CD4-positive, alpha-beta T cell treated with Interleukin-10 for 1 hour (primary cell): ENCODE data around the gene ATP5F1E.
A peak's percentile ranks its signal among the peaks of the same experiment; 100 is the strongest.
"Not testable (repeated sequence)": the region's sequence is repeated elsewhere in the genome, so short reads cannot be mapped to it uniquely, and the experiment has no call there.

Experiments used
- DNase-seq: peaks from one replicate; pipeline ENCODE4 v3.0.0-alpha.2; 2020

ATP5F1E gene

DNA sequence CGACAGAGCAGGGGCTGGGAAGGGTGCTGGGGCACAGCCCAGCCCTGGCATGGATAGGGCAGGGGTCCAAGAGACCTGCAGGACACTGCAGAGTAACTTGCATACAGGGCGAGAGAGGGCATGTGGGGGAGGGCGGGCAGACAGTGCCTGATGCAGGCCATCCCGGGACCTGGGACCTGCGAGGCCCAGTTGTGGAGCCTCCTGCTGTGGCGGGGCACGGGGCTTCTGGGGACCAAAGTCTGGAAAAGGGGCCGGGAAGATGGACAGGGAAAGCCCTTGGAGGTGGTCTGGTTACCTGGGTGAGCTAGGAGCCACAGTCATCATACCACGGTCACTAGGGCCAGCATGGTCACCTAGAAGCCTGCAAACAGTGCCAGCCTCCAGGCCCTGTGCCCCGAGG, 13.3 kb downstream of the ATP5F1E start:
- no peak for DNase-seq

DNA sequence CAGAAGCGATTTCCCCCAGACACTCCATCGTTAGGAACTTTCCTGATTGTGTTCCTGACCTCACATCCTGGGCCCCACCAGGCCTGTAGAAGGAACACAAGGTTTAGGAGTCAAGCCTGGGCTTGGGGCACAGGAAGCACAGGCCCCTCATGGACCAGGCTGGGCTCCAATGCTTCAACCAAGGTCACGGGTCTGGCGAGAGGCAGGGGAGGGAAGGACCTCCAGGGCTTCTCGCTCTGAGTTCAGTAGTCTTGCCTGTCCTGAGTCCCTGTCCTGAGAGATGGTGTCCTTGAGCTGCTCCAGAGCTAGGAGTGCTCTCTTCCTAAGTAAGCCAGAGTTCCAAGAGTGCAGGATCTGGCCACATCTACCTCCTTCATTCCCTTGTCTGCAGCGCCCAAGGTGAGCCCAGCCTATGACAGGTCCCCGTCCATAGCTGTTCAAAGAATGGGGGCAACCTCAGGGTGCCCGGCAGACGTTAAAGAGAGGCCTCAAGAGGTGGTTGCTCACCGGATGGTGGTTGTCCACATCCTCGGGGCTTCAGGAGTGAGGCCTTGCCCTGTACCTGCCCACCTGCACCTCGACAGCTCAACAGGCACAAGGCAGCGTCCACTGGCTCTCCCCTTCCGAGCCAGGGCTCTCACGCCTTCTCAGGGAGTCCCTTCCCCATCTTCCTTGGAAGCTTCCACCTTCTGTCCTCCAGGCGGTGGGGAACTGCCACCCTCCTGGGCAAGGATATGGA, 14.5 kb downstream of the ATP5F1E start:
- no peak for DNase-seq

DNA sequence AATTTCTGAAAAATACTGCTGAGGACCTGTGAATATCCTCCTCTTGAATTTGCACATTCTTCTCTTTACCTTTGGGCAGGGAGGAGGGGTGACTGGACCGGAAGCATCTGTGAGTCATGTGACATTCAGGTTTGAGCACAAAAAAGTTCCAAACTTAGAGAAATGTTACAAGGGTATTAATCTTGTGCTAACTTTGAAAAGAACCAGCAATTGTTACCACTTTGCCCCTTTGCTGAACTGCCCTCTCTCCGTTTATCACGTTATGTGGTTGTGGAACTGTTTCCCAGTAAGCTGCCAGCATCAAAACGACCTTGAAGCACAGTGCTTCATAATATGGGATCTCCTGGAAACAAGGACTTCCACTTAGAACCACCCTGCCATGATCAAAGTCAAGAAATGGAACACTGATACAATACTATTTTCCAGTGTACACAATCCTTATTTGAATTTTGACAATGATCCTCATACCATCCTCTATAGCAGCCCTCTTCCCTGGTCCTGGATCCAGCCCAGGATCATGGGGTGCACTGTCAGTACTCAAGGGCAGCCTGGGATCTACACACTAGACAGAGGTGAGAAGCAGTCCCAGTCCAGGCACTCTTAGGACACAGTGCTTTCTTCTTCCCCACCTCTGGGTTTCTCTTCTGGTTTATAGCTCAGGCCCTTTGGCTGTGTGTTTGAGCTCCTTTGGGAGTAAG, 15.2 kb downstream of the ATP5F1E start:
- peak; percentile 23 for DNase-seq

DNA sequence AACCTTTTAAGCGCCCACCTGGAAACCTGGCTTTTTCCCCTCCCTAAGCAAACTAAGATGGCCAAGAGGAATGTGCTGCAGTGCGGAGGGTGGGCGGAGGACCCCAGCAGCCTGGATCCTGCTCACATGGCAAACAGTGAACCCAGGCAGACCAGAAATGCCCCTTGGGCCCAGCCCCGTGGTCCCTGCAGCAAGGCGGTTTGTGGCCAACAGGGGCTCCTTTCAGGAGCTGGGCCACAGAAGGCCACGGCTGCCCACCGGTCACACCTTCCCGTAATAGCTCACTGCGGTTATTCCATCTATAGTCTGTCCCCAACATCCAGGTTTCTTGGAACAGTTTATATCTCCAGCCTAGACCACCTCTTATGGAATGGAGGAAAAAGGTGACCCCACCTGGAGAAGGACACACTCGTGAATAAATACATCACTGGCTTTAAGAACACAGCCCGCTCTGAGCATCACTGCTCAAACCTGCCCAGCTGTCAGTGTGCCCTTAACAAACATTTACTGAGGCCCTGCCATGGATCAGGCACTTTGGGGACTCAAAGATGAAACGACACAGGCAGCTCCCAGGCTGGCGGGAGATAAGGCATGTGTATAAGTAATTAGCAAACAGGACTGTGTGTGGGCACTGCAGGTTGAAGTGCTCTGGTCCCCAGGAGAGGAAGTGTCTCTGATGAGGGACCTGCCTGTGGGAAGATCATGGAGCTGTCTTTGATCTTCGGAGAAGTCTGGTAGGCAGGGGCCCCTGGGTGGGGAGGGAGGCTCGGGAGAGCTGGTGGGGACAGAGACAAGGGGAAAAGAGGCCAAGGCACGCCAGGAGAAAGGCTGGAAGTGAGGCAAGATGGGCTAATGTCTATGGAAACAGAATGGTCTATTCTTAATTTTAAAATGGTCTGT, 16.1 kb downstream of the ATP5F1E start:
- no peak for DNase-seq

DNA sequence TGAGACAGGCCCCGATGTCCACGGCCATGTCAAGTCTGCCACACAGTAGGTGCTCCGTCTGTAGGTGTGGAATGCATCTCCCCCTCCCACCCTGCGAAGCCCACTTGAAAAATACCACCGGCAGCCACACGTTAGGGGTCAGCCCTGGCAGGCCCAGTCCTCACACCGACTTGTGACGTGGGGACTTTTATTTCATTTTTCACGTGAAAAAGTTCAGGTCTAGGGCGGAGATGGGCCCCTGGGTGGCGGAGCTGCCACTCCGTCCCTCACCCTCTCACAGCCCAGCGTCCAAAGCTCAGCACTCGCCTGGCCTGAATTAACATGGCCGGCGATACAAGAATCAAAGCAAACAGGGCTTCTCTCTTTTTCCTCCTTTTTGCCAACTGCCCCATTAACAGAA, 16.7 kb downstream of the ATP5F1E start:
- no peak for DNase-seq

DNA sequence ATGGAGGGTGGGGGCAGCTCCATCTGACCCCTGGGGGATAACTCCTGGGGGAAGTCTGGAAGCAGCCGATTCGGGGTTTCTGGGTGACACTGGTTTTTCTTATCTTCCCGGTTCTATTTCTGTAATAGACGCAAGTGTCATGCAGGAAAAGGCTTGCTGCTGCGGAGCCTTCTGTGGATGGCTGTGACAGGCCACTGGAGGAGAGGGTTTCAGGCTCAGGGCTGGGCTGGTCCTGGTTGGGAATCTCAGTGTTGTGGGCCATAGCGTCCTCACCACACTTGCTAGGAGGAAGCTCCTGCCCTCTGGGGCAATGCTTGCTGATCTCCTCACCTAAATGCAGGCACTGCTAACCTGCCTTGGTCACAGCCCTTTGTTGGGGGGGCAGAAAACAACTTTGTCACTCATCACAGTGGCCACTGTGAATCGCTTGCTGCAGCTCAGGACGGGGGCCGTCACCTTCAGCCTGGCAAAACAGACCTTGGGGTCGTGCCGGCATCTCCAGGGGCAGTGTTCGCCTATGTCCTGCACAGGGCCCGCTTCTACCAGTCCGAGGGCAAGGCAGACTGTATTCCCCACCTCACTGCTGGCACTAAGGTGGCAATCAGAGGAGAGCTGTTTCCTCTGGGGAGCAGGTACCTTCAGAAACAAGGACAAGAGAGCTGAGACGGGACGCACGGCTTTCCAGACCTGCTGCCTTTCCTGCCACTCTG, 17.3 kb downstream of the ATP5F1E start:
- no peak for DNase-seq

DNA sequence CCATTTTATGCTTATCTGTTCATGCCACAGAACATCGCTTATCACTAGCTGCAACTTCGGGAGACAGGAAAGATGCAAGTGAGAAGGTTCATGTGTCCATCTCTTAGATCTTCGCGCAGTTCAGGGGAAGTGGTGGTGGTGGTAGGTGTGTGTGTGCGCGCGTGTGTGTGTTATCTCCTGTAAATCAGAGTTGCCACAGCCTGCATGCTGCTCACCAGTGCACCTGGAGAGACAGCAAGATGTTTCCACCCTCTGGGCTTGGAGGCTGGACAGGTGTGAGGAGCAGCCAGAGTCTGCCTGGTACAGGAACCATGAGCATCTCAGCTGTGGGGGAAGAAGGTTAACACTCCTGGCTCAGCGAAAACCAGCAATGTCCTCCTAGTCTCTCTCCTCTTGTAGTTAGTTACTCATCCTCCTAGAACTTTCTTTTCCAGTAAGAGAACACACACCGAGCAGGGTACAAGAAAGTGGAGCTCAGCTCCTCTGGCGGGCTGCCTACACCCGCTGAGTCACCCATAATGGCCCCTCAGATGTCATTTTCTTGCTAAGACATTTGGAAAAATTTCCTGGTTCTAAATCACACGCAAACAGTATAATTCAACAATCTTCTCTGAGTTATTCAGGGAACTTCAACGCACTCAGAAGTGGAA, 18.1 kb downstream of the ATP5F1E start:
- peak; percentile 46 for DNase-seq

DNA sequence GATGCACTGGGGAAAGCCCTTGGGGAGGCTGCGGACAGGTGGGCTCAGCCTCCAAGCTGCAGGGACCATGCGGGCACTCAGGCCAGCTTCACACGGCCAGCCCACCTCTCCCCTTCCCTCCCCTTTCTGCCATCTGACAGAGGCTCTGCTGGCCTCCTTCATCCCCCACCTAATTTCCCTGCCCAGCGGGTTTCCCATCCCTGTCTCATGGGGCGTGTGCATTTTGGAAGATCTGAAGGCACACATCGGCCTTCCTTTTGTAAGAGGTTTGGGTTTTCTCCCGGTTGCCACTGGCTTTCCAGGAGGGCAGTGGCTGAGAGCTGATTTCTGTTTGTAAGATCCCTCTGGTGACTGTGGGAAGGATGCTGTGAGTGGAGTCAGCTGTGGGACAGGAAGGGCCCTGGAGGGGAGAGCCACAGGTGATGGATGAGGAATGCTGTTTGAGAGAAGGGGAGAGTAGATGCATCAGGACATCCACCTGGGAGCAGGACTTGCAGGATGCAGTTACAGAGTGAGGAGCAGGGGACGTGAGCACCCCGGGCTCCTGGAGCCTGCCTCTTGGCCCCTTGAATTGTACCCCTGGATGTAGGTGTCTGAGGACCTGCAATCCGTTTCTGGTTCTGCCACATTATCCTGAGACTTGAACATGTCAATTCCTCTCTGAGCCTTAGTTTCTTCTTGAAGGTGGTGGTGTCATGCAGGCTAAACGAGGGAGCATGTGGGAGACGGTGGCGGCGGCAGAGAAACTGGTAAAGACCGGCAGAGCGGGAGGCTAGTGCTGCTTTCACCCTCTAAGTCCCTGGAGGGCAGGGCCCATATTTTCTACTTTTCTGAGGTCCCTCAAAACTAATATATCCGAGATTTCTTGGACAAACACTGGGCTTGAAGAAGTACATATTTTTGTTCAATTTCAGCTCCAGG, 18.8 kb downstream of the ATP5F1E start:
- DNase-seq = no peak

DNA sequence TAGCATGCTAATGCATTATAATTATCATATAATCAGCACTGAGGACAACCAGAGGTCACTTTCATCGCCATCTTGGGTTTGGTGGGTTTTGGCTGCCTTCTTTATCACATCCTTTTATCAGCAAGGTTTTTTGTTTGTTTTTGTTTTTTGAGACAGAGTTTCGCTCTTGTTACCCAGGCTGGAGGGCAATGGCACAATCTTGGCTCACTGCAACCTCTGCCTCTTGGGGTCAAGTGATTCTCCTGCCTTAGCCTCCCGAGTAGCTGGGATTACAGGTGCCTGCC, 20.3 kb downstream of the ATP5F1E start:
- not testable (repeated sequence) for DNase-seq

DNA sequence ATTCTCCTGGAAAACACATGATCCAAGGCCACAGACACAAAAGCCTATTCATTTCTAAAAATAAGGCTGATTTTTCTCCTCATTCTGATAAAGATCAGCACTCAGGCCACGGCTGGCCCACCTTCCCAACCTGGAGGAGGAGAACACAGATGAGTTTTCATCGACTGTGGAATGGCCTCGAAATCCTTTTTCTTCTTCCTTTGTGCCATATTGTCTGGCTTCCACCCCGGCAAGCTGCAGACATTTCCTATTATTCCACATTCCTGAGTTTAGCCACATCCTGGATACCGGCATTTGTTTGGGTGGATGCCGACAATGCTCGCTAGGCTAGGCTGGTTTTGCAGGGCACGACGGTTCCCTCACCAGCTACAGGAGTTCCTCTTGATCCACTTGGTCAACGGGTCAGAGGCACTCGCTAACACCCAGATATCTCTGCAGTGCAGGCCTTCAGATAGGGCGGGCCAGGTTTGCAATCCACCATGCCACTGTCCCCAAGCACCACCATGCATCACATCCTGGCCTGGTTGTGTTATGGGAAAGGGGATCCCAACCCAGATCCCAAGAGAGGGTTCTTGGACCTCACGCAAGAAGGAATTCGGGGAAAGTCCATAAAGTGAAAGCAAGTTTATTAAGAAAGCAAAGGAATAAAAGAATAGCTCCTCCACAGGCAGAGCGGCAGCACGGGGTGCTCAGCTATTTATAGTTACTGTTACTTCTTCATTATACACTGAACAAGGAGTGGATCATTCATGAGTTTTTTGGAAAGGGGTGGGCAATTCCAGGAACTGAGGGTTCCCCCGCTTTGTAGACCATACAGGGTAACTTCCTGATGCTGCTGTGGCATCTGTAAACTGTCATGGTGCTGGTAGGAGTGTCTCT, 20.9 kb downstream of the ATP5F1E start:
- peak; percentile 31 for DNase-seq

DNA sequence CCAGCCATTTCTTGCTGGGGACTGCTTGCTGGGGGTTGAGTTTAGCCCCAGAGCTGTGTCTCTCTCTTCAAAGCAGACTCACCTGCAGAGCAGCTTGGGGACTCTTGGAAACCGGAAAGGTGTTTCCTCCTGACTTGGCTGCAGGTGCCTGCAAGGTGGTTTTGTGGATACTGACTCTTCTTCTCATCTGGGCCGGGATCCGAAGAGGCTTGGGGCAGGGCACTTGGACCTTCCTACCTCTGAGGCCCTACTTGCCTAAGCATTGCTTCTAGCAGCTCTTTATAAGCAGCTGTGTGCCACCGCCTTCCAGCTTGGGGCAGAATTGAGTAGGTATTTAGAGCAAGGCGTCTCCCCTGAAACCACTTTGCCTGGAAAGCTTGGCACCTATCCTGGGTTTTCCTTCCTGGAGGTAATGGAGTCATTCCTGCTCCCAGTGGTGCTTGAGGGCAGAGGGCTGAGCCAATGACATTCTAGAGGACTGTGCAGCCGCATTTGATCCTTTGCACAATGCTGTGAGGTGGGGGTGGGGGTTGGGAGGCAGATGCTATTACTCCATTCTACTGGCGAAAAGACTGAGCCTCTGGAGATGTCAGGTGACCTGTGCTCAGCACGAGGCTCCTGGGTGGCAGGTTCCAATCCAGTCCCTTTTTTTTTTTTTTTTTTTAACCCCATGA, 21.7 kb downstream of the ATP5F1E start:
- DNase-seq = no peak

DNA sequence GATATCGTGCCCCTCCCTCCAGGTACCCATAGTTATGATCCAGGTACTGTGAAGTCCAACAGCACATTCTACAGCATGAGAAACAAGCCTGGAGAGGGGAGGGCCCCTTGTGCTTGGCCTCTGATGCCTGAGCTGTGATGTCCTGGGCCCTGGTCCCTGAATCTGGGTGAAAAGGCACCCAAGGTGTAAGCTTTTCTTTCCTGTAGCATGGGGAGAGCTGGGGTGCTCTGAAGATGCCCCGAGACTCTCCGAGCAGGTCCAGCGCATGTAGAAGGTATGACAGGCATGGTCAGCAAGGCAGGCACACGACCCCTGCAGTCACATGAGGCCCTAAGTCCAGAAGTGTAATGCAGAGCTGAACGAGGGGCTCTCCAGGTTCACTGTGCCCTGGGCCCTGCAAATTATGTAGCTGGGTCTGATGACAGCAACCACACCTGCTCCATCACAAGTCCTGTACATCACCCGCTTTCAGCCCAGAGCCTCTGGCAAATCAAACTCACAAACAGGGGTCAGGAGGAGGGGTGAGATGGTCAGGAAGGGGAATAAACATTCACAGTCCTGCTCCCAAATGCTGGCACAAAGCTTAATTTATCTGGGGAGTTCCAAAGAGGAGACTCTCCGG, 23.3 kb downstream of the ATP5F1E start:
- DNase-seq = no peak

DNA sequence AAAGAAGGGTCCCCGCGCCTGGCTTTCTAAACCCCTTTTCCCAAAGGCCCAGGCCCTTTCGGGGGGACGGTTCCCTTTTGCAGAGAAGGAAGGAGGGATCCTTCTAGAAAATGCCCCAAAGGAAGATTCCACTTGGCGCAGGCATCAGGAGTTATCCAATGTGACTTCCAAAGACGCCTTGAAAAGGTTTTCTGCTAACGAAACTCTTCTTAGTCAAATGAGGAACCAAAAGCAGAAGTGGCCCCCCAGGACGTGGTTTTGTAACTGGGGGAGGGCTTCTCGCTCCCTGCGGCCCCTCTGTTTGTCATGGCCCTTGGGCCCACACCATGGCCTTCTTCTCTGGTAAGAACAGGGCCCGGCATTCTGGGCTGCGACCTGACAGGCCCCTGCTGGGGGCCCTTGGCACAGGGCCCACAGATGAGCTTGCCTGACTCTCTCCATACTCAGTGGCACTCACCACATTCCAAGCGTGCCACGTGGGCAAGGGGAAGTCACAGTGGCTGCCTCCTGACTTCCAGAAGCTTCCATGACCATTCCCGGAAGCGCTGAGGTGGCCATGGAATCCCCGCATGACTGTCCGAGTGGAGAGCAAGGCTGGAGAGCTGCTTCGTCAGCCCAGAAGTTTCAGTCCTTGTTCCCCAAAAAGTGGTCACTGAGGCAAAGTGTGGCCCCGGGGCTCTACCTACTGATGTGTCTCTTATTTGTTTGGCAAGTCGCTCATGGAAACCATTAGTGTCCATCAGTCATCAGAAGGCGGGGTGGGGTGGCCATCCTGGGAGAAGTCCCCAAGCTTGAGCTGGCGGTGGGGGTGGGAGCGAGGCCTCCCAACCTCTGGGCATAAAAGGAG, 24.2 kb downstream of the ATP5F1E start:
- DNase-seq = peak; percentile 27

DNA sequence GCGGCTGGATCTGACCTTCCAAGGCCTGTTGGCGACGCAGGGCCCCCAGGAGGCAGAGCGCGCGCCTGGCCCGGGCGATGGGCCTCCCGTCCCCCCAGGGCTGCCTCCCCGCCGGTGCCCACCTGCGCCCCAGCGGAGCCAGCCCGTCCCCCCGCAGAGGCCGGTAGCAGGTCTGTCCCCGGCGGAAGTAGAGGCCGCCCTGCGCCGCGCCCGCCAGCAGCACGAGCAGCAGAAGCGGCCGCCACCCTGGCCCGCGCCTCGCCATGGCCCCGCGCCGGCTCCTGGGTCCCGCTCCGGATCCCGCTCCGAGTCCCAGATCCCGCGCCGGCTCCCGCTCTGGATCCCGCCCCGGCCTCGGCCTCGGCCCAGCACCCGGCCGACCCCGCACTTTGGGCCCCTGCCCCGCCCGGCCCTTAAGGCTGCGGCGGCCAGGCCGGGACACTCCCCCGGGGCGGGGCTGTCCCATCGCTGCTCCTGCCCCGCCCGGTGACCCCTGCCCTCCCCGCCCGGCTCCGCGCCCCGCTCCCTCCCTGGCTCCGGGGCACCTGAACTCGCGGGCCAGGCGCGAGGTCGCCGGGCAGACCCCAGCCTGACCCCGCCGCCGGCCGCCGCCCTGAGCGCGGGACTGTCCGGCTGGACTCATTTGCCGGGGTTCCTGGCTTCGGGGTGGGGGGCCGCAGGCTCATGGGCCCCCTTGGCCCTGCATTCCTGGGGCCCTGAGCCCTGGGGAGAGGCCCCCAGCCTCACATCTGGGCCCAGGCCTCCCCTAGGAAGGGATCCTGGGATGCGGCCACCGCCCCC, 25.1 kb downstream of the ATP5F1E start, which contains the start of gene CTSZ:
Gene CTSZ (minus strand): TSS at position 391 of the 801 bp plus-strand sequence. CDS start 126 bp downstream, at position 265.
- DNase-seq = peak; percentile 45

DNA sequence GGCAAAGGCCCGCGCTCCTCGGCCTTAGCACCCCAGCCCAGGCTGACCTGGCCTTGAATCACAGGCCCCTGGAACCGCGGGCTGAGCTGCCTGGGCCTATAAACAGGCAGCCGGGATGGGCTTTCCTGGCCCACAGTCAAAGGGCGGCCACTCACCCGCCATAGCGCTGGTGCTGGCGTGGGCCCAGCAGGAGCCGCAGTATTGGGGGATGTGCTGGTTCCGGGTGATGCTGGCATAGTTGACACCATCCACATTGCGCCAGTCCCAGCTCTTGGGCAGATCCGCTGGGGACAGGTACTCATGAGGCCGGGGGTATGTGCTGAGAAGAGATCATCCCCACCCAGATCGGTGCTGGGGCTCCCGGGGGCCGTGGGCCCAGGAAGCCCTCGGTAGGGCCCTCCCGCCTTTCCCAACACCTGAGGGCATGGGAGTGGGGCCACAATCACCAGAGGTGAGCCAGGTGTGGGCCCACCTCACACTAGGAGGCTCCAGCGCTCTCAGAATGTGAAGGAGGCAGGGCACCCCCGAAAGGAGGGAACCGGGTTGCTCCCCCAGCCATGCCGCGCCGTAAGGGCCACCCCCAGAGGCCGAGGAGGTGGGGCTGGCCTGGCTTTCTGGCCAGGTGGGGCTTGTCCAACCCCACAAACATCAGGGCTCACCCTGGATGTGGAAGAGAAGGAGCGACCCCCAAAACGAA, 25.8 kb downstream of the ATP5F1E start:
- DNase-seq = no peak

DNA sequence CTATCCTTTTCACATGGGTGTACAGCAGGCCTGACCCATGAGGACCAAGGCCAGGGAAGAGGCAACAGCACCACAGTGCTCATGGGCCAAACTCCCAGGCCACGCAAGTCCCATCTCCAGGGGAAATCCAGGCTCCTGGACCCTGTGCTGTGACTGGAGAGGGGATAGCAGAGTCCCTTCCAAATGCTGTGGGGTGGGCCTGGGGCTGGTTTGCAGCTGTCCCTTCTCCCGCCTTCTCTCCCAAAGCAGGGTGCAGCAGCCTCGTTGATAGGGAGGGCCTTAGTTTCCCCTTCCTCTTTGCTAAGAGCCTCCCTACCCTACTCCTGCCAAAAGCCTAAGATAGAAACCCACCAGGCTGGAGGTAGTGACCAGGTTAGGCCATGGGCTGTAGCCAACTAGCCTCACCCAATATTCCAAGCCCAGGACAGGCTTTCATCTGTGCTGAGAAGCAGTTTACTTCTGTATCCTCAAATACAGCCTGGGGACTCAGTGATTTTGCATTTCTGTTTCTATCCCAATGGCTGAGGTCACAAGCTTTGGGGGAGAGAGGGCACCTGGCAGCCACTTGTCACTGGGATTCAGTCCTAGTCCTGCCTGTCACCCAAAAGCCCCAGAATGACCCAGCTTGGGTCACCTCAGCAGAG, 26.5 kb downstream of the ATP5F1E start:
- no peak for DNase-seq
